HG02623 (cell line): ENCODE measurements around the gene MRPS18A.
"Not testable (repeated sequence)": the region's sequence is repeated elsewhere in the genome, so short reads cannot be mapped to it uniquely, and the experiment has no call there.

Experiments
- ATAC-seq: cut with Tn5 transposase; IDR thresholded peaks from one replicate; pipeline ENCODE4 v1.9.1; 2021; ENCODE audit warnings: moderate library complexity; ENCODE audit not compliant: unreplicated experiment

The MRPS18A gene

GRCh38 chr6:43671801-43672690, 15.5 kb downstream of the MRPS18A start:
- ATAC-seq = no peak

GRCh38 chr6:43671011-43671800, 16.4 kb downstream of the MRPS18A start:
- ATAC-seq = no peak

GRCh38 chr6:43670623-43670986, 17.0 kb downstream of the MRPS18A start:
- no peak for ATAC-seq

GRCh38 chr6:43669922-43670622, 17.5 kb downstream of the MRPS18A start:
- no peak for ATAC-seq

- no peak for ATAC-seq
These were observed 18.3 kb downstream of the MRPS18A start for GRCh38 chr6:43669050-43669921.

GRCh38 chr6:43668151-43669028, 19.2 kb downstream of the MRPS18A start:
- ATAC-seq = peak; percentile 54

- ATAC-seq = no peak
These were observed 20.1 kb downstream of the MRPS18A start for GRCh38 chr6:43667245-43668150.

GRCh38 chr6:43666196-43666920, 21.2 kb downstream of the MRPS18A start:
- no peak for ATAC-seq

- ATAC-seq = no peak
These were observed 22.2 kb downstream of the MRPS18A start for GRCh38 chr6:43665376-43665775.

GRCh38 chr6:43662948-43663347, 24.6 kb downstream of the MRPS18A start:
- ATAC-seq = not testable (repeated sequence)

GRCh38 chr6:43658161-43658560, 29.4 kb downstream of the MRPS18A start:
- no peak for ATAC-seq

GRCh38 chr6:43657221-43657802, 30.3 kb downstream of the MRPS18A start:
- ATAC-seq = no peak

GRCh38 chr6:43652822-43653221, 34.8 kb downstream of the MRPS18A start:
- not testable (repeated sequence) for ATAC-seq

GRCh38 chr6:43648248-43648647, 39.3 kb downstream of the MRPS18A start:
- no peak for ATAC-seq

GRCh38 chr6:43647613-43648012, 40.0 kb downstream of the MRPS18A start:
- ATAC-seq = no peak

- no peak for ATAC-seq
These were observed 42.0 kb downstream of the MRPS18A start for GRCh38 chr6:43645613-43645964.

GRCh38 chr6:43644940-43645612, 42.5 kb downstream of the MRPS18A start, which contains the start of gene RSPH9:
Gene RSPH9, plus strand, starts transcription at chr6:43645036. Its CDS starts 63 bp downstream, at chr6:43645099.
- ATAC-seq = no peak
